Neural progenitor cell (in vitro differentiated cells): ENCODE results near the gene CHI3L1. TPM values are rescaled to one million over a fixed set of nuclear protein-coding genes. Genes with fewer than 3 reads are reported as not detected.

Experiments
- DNase-seq: peaks from one replicate; pipeline ENCODE4 v3.0.0-alpha.2; 2016; ENCODE audit warnings: low spot score
- H2AFZ ChIP-seq: fragments of 200-600 bp; sonication (generic); replicated peaks from 2 replicates; pipeline ENCODE4 v1.6.1; 2016; ENCODE audit warnings: antibody characterized with exemption
- H3F3A ChIP-seq: fragments of 200-600 bp; sonication (generic); 2 replicates; pipeline ENCODE4 v1.6.1; 2016; ENCODE audit warnings: antibody characterized with exemption, low read depth
- H3K27ac ChIP-seq: fragments of 200-600 bp; sonication (generic); 2 replicates; pipeline ENCODE4 v1.5.1; 2016; ENCODE audit warnings: mild to moderate bottlenecking
- H3K27me3 ChIP-seq: fragments of 200-600 bp; sonication (generic); 2 replicates; pipeline ENCODE4 v1.6.1; 2016; ENCODE audit warnings: mild to moderate bottlenecking, moderate library complexity
- H3K36me3 ChIP-seq: fragments of 200-600 bp; sonication (generic); 2 replicates; pipeline ENCODE4 v1.5.1; 2016
- H3K4me1 ChIP-seq: fragments of 200-600 bp; sonication (generic); 2 replicates; pipeline ENCODE4 v1.6.1; 2016; ENCODE audit warnings: mixed run types
- H3K4me2 ChIP-seq: fragments of 200-600 bp; sonication (generic); 2 replicates; pipeline ENCODE4 v1.6.1; 2016
- H3K4me3 ChIP-seq: fragments of 200-600 bp; sonication (generic); 2 replicates; pipeline ENCODE4 v1.5.1; 2016
- H3K79me2 ChIP-seq: fragments of 200-600 bp; sonication (generic); 2 replicates; pipeline ENCODE4 v1.6.1; 2016; ENCODE audit warnings: low read depth
- H3K9ac ChIP-seq: fragments of 200-600 bp; sonication (generic); 2 replicates; pipeline ENCODE4 v1.6.1; 2016
- H3K9me3 ChIP-seq: fragments of 200-600 bp; sonication (generic); 2 replicates; pipeline ENCODE4 v1.5.1; 2016; ENCODE audit warnings: low read depth
- H4K20me1 ChIP-seq: fragments of 200-600 bp; sonication (generic); 2 replicates; pipeline ENCODE4 v1.6.1; 2016; ENCODE audit warnings: low read depth
- H3K27ac Mint-ChIP-seq: 3 replicates; pipeline ENCODE4 v1.8.0; 2021; ENCODE audit warnings: mixed read lengths
- H3K27me3 Mint-ChIP-seq: 2 replicates; pipeline ENCODE4 v1.8.0; 2022; ENCODE audit warnings: low read depth, mild to moderate bottlenecking, inconsistent platforms, moderate library complexity, mixed read lengths; ENCODE audit not compliant: insufficient read depth
- H3K36me3 Mint-ChIP-seq: 3 replicates; pipeline ENCODE4 v1.8.0; 2021; ENCODE audit warnings: mixed read lengths
- H3K4me1 Mint-ChIP-seq: 3 replicates; pipeline ENCODE4 v1.8.0; 2021; ENCODE audit warnings: mixed read lengths
- H3K4me3 Mint-ChIP-seq: 3 replicates; pipeline ENCODE4 v1.8.0; 2021; ENCODE audit warnings: mild to moderate bottlenecking, moderate library complexity, mixed read lengths
- H3K9me3 Mint-ChIP-seq: 3 replicates; pipeline ENCODE4 v1.8.0; 2020; ENCODE audit warnings: mixed read lengths
- CTCF ChIP-seq: fragments of 200-600 bp; sonication (generic); IDR thresholded peaks from 2 replicates; pipeline ENCODE4 v1.5.1; 2017; ENCODE audit warnings: antibody characterized with exemption, mild to moderate bottlenecking
- EZH2 ChIP-seq: fragments of 200-600 bp; sonication (generic); IDR thresholded peaks from 2 replicates; pipeline ENCODE4 v1.6.1; 2017; ENCODE audit warnings: antibody characterized with exemption, mild to moderate bottlenecking, moderate library complexity
- EZH2phosphoT487 ChIP-seq: fragments of 200-600 bp; sonication (generic); IDR thresholded peaks from 2 replicates; pipeline ENCODE4 v1.6.1; 2017; ENCODE audit warnings: antibody characterized with exemption
- total RNA-seq: library from RNA; depleted of rRNA; stranded (reverse); fragments of >200 nt; gene quantifications from 2 replicates; pipeline ENCODE4 v1.2.3, GENCODE V29; 2015; ENCODE audit warnings: low replicate concordance

The CHI3L1 gene
- total RNA-seq, 1 donor from 2014 or later: 0.95 TPM

- Histone ChIP-seq H3K9ac (no peak overlapping the region), H3K9me3 (no peaks in the 10 kb centered on the region), H3K4me2 (no peak overlapping the region), H3F3A (no peaks in the 10 kb centered on the region), H4K20me1 (no peaks in the 10 kb centered on the region), H3K79me2 (no peaks in the 10 kb centered on the region), H3K36me3 (no peaks in the 10 kb centered on the region), H3K4me1 (peaks cover 5% of the 10 kb centered on the region), H3K4me3 (no peak overlapping the region), H3K27ac (no peak overlapping the region), H3K27me3 (no peaks in the 10 kb centered on the region), H2AFZ (no peak overlapping the region)
- Mint-ChIP-seq H3K27ac (no peak overlapping the region), H3K36me3 (peaks cover 3% of the 10 kb centered on the region), H3K4me1 (peaks cover 21% of the 10 kb centered on the region), H3K9me3 (peaks cover 2% of the 10 kb centered on the region), H3K27me3 (peaks cover 3% of the 10 kb centered on the region), H3K4me3 (no peak overlapping the region)
- TF ChIP-seq CTCF (no peak), EZH2phosphoT487 (no peak), EZH2 (no peak)
- DNase-seq: no peak
Observed at GRCh38 chr1:203139976-203140475, 46.5 kb downstream of the CHI3L1 start.

GRCh38 chr1:203138066-203138465 lies 48.4 kb downstream of the CHI3L1 start:
- Histone ChIP-seq H4K20me1 (no peaks in the 10 kb centered on the region), H3K9me3 (no peaks in the 10 kb centered on the region), H3K79me2 (no peaks in the 10 kb centered on the region), H3F3A (peaks cover 7% of the 10 kb centered on the region), H3K4me3 (no peak overlapping the region), H3K27me3 (no peaks in the 10 kb centered on the region), H3K27ac (no peak overlapping the region), H3K4me1 (peaks cover 16% of the 10 kb centered on the region), H3K9ac (no peak overlapping the region), H3K36me3 (no peaks in the 10 kb centered on the region), H2AFZ (no peak overlapping the region), H3K4me2 (no peak overlapping the region)
- H3K4me3 Mint-ChIP-seq: no peak overlapping the region
- no peak for DNase-seq
- peaks cover 2% of the 10 kb centered on the region for H3K9me3 Mint-ChIP-seq
- H3K36me3 Mint-ChIP-seq: peaks cover 2% of the 10 kb centered on the region
- no peak for TF ChIP-seq CTCF
- no peak for TF ChIP-seq EZH2
- TF ChIP-seq EZH2phosphoT487: no peak
- no peak overlapping the region for H3K27ac Mint-ChIP-seq
- peaks cover 3% of the 10 kb centered on the region for H3K27me3 Mint-ChIP-seq
- peaks cover 15% of the 10 kb centered on the region for H3K4me1 Mint-ChIP-seq

GRCh38 chr1:203137324-203137723 lies 49.2 kb downstream of the CHI3L1 start:
- Mint-ChIP-seq H3K4me3 (no peak overlapping the region), H3K36me3 (peaks cover 2% of the 10 kb centered on the region), H3K27me3 (peaks cover 5% of the 10 kb centered on the region), H3K27ac (no peak overlapping the region), H3K9me3 (peaks cover 2% of the 10 kb centered on the region), H3K4me1 (peaks cover 15% of the 10 kb centered on the region)
- no peak overlapping the region for H3K27ac ChIP-seq
- H3K9me3 ChIP-seq: no peaks in the 10 kb centered on the region
- no peak overlapping the region for H3K4me2 ChIP-seq
- no peaks in the 10 kb centered on the region for H4K20me1 ChIP-seq
- no peaks in the 10 kb centered on the region for H3K79me2 ChIP-seq
- no peak overlapping the region for H3K4me3 ChIP-seq
- H3K27me3 ChIP-seq: no peaks in the 10 kb centered on the region
- H3F3A ChIP-seq: peaks cover 7% of the 10 kb centered on the region
- no peaks in the 10 kb centered on the region for H3K36me3 ChIP-seq
- no peak overlapping the region for H2AFZ ChIP-seq
- no peak overlapping the region for H3K9ac ChIP-seq
- TF ChIP-seq CTCF: no peak
- TF ChIP-seq EZH2phosphoT487: no peak
- TF ChIP-seq EZH2: no peak
- no peak for DNase-seq
- peaks cover 16% of the 10 kb centered on the region for H3K4me1 ChIP-seq
